Suprapubic skin (tissue), 4 donors: ENCODE measurements around the gene TPD52L2. TPM values are rescaled to one million over a fixed set of nuclear protein-coding genes. Genes with fewer than 3 reads are reported as not detected.
A peak's percentile ranks its signal among the peaks of the same experiment; 100 is the strongest.

Source experiments
- DNase-seq, 2 donors: peaks; one replicate each; pipeline ENCODE4 v3.0.0-alpha.2; 2019; ENCODE audit warnings: low spot score in 2 of 2
- H3K27ac ChIP-seq: fragments of 200-600 bp; sonication (generic); one replicate; pipeline ENCODE4 v1.5.1; 2019
- H3K27me3 ChIP-seq: fragments of 200-600 bp; sonication (generic); one replicate; pipeline ENCODE4 v1.5.1; 2019
- H3K36me3 ChIP-seq: fragments of 200-600 bp; sonication (generic); one replicate; pipeline ENCODE4 v1.5.1; 2019
- H3K4me1 ChIP-seq: fragments of 200-600 bp; sonication (generic); one replicate; pipeline ENCODE4 v1.5.1; 2019
- H3K4me3 ChIP-seq: fragments of 200-600 bp; sonication (generic); one replicate; pipeline ENCODE4 v1.5.1; 2019; ENCODE audit warnings: mild to moderate bottlenecking
- H3K9me3 ChIP-seq: fragments of 200-600 bp; sonication (generic); one replicate; pipeline ENCODE4 v1.5.1; 2019
- CTCF ChIP-seq, 2 donors: fragments of 200-600 bp in 1 of 2; fragments of 450-650 bp in 1 of 2; sonication (generic) in 1 of 2; IDR thresholded peaks; one replicate each; pipeline ENCODE4 v1.5.1; 2016 to 2019; ENCODE audit warnings: antibody characterized with exemption in 2 of 2, mild to moderate bottlenecking in 1 of 2, moderate library complexity in 1 of 2
- EP300 ChIP-seq: sonication (generic); formaldehyde crosslinking; IDR thresholded peaks from one replicate; pipeline ENCODE4 v1.6.1; 2017; ENCODE audit warnings: antibody characterized with exemption
- POLR2A ChIP-seq, 2 donors: fragments of 450-650 bp; IDR thresholded peaks; one replicate each; pipeline ENCODE4 v1.6.1; 2017; ENCODE audit warnings: antibody characterized with exemption in 2 of 2, mild to moderate bottlenecking in 2 of 2, moderate library complexity in 2 of 2
- POLR2AphosphoS5 ChIP-seq, 3 donors: sonication (generic); formaldehyde crosslinking; IDR thresholded peaks; one replicate each; pipeline ENCODE4 v1.6.1; 2017; ENCODE audit warnings: antibody characterized with exemption in 3 of 3
- WGBS: methylation state at CpG from one replicate; pipeline ENCODE4 v1.1.5; 2018; 5-methylcytosine and 5-hydroxymethylcytosine counted together
- total RNA-seq, 4 donors: library from RNA; depleted of rRNA; stranded (reverse); fragments of >200 nt; gene quantifications; one replicate each; pipeline ENCODE4 v1.1.0, GENCODE V29; 2016

TPD52L2 gene
- total RNA-seq, 4 donors from 2014 or later, result 66.5 to 87.4 (median 74.1) TPM

GRCh38 chr20:63859166-63859699 lies 5.8 kb upstream of the TPD52L2 start:
- Histone ChIP-seq H3K4me3 (no peak overlapping the region), H3K27ac (no peak overlapping the region), H3K27me3 (peaks cover 23% of the 10 kb centered on the region), H3K4me1 (peaks cover 55% of the 10 kb centered on the region), H3K36me3 (peaks cover 18% of the 10 kb centered on the region), H3K9me3 (no peaks in the 10 kb centered on the region)
- TF ChIP-seq POLR2A (IDR thresholded peaks at IDR 0.05) (no peak), POLR2AphosphoS5 (IDR thresholded peaks at IDR 0.05) (no peak), EP300 (no peak)
- WGBS, result 70% methylated on average over 1 of the region's 7 CpGs
- no peak for DNase-seq

GRCh38 chr20:63860325-63861051 lies 4.6 kb upstream of the TPD52L2 start:
- Histone ChIP-seq H3K4me3 (no peak overlapping the region), H3K9me3 (no peaks in the 10 kb centered on the region), H3K27ac (no peak overlapping the region), H3K4me1 (peaks cover 47% of the 10 kb centered on the region), H3K27me3 (peaks cover 13% of the 10 kb centered on the region), H3K36me3 (peaks cover 18% of the 10 kb centered on the region)
- 81% methylated on average over 17 of the region's 17 CpGs for WGBS
- DNase-seq, result peak in 1 of 2 donors; percentile 63
- TF ChIP-seq CTCF (IDR thresholded peaks at IDR 0.05), result no peak
- TF ChIP-seq POLR2AphosphoS5 (IDR thresholded peaks at IDR 0.05), result no peak
- TF ChIP-seq EP300, result no peak
- no peak for TF ChIP-seq POLR2A (IDR thresholded peaks at IDR 0.05)

- Histone ChIP-seq H3K27ac (no peak within 1 kb of the TSS), H3K36me3 (peaks cover 18% of the 10 kb centered on the region), H3K27me3 (peaks cover 4% of the 10 kb centered on the region), H3K9me3 (no peaks in the 10 kb centered on the region), H3K4me3 (no peak within 1 kb of the TSS), H3K4me1 (peaks cover 46% of the 10 kb centered on the region)
- no peak for TF ChIP-seq EP300
- no peak for TF ChIP-seq CTCF (IDR thresholded peaks at IDR 0.05)
- TF ChIP-seq POLR2A (IDR thresholded peaks at IDR 0.05), result no peak
- TF ChIP-seq POLR2AphosphoS5 (IDR thresholded peaks at IDR 0.05), result no peak
- peak in 1 of 2 donors; percentile 54 for DNase-seq
- 97% methylated on average over 18 of the region's 59 CpGs for WGBS
Measured at GRCh38 chr20:63861365-63861934, 3.6 kb upstream of the TPD52L2 start, which contains the start of gene ABHD16B. Gene ABHD16B, plus strand, starts transcription at chr20:63861498. Its CDS starts 43 bp downstream, at chr20:63861541.

- Histone ChIP-seq H3K27ac (no peak overlapping the region), H3K4me1 (peaks cover 48% of the 10 kb centered on the region), H3K27me3 (peaks cover 1% of the 10 kb centered on the region), H3K36me3 (peaks cover 18% of the 10 kb centered on the region), H3K9me3 (no peaks in the 10 kb centered on the region), H3K4me3 (no peak overlapping the region)
- TF ChIP-seq POLR2AphosphoS5 (IDR thresholded peaks at IDR 0.05), result no peak
- WGBS, result 96% methylated on average over 36 of the region's 95 CpGs
- DNase-seq, result peak in 1 of 2 donors; percentile 63
Measured at GRCh38 chr20:63861981-63862901, 2.8 kb upstream of the TPD52L2 start.

GRCh38 chr20:63863021-63863797 lies 1.9 kb upstream of the TPD52L2 start:
- WGBS, result 89% methylated on average over 18 of the region's 18 CpGs
- peaks cover 39% of the 10 kb centered on the region for H3K4me1 ChIP-seq

More at GRCh38 chr20:63863021-63863797, 1.9 kb upstream of the TPD52L2 start:
- peak overlapping the region; percentile 99 for H3K27ac ChIP-seq
- peak overlapping the region; percentile 90 for H3K4me3 ChIP-seq
- H3K36me3 ChIP-seq, result peaks cover 18% of the 10 kb centered on the region
- DNase-seq, result peak in 1 of 2 donors; percentile 66
- H3K27me3 ChIP-seq, result no peaks in the 10 kb centered on the region
- no peak for TF ChIP-seq POLR2A (IDR thresholded peaks at IDR 0.05)
- no peak for TF ChIP-seq CTCF (IDR thresholded peaks at IDR 0.05)
- TF ChIP-seq POLR2AphosphoS5 (IDR thresholded peaks at IDR 0.05), result no peak
- no peak for TF ChIP-seq EP300
- H3K9me3 ChIP-seq, result no peaks in the 10 kb centered on the region
